VCaP (cell line): ENCODE data around the gene ASIC3.
A peak's percentile ranks its signal among the peaks of the same experiment; 100 is the strongest.

Experiments used
- H3K27ac ChIP-seq: fragments of 450-650 bp; 2 replicates; pipeline ENCODE4 v1.5.1; 2017
- TF ChIP-seq, protein P1 (sequence below): fragments of 450-650 bp; conservative IDR thresholded peaks from 2 replicates; pipeline ENCODE4 v1.5.1; 2017; ENCODE audit warnings: mild to moderate bottlenecking, moderate library complexity

ASIC3 gene

GRCh38 chr7:151056283-151056665 lies 7.9 kb downstream of the ASIC3 start:
- no peak overlapping the region for H3K27ac ChIP-seq
- TF ChIP-seq, protein P1, sequence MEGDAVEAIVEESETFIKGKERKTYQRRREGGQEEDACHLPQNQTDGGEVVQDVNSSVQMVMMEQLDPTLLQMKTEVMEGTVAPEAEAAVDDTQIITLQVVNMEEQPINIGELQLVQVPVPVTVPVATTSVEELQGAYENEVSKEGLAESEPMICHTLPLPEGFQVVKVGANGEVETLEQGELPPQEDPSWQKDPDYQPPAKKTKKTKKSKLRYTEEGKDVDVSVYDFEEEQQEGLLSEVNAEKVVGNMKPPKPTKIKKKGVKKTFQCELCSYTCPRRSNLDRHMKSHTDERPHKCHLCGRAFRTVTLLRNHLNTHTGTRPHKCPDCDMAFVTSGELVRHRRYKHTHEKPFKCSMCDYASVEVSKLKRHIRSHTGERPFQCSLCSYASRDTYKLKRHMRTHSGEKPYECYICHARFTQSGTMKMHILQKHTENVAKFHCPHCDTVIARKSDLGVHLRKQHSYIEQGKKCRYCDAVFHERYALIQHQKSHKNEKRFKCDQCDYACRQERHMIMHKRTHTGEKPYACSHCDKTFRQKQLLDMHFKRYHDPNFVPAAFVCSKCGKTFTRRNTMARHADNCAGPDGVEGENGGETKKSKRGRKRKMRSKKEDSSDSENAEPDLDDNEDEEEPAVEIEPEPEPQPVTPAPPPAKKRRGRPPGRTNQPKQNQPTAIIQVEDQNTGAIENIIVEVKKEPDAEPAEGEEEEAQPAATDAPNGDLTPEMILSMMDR = no peak

DNA sequence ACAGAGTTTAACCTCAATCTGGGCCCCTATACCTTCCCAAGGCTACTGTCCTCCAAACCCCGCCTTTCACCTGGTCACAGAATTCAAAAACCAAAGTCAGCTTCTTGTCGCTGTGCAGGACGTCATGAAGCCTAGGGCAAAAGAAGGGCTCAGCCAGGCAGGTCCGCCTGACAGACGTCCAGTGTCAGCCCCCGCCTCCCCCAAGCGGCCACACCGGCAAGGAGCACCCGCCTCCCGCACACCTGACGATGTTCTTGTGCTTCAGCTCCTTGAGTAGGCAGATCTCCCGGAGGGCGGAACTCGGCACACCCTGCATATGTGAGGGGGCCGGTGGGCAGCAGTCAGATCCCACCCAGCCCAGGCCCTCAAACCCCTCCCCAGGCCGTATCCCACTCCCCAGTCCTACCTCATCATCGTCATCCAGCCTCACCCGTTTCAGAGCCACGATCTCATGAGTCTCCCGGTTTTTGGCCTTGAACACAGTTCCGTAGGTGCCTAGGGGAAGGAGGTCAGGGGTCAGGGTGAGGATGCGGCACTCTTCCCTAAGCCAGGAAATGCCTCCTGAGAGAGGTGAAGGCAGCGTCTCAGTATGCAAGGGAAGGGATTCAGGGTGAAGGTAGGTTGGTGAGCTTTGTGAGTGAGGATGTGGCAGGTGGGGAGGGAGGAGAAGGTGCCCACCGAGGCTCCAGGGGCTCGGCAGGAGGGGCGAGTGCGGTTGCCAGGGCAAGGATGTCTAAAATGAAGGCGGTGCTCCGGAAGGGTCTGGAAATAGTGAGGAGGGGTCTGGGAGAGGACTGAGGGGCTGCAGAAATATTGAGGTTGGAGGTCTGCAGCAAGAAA lies 8.6 kb downstream of the ASIC3 start:
- H3K27ac ChIP-seq = peak overlapping the region; percentile 92
- TF ChIP-seq, protein P1 = no peak

DNA sequence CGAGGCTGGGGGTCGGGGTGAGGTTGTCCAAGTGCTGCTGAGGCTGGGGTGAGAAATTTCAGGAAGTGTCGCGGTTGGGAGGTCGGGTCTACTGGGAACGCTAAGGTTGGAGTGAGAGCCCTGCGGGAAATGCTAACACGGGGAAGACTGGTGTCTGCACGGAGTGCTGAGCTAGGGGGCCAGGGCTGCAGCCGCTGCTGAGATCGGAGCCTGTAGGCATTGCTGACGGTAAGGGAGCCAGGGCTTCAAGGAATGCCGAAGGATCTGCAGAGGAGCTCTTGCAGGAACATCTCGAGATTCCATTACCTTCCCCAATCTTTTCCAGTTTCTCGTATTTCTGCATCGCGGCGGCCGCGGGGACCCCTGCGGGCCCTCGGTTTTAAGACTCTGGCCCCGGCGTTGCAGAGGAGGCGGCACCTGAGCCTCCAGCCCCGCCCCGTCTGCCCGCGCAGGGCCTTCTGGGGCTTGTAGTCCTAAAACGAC lies 9.2 kb downstream of the ASIC3 start, which contains the start of gene CDK5:
Gene CDK5 (minus strand): TSS at position 392 of the 483 bp plus-strand sequence. CDS start 49 bp downstream, at position 343.
- peak within 1 kb of the TSS; percentile 92 for H3K27ac ChIP-seq
- TF ChIP-seq, protein P1 = no peak

GRCh38 chr7:151057989-151058780 lies 9.9 kb downstream of the ASIC3 start:
- TF ChIP-seq, protein P1 = no peak
- H3K27ac ChIP-seq = peak overlapping the region; percentile 92

- peak overlapping the region; percentile 92 for H3K27ac ChIP-seq
- TF ChIP-seq, protein P1 = no peak
Measured at GRCh38 chr7:151058781-151059366, 10.5 kb downstream of the ASIC3 start.

GRCh38 chr7:151059367-151060112 lies 11.2 kb downstream of the ASIC3 start, which contains the start of gene SLC4A2:
Gene SLC4A2, plus strand, starts transcription at chr7:151059589. Its CDS starts 2,399 bp downstream, at chr7:151061988.
- TF ChIP-seq, protein P1 = peak; percentile 63
- peak within 1 kb of the TSS; percentile 92 for H3K27ac ChIP-seq
